Fibroblast of the aortic adventitia (primary cell): ENCODE measurements around the gene DOCK11. TPM values are rescaled to one million over a fixed set of nuclear protein-coding genes. Genes with fewer than 3 reads are reported as not detected.
"Not testable (repeated sequence)": the region's sequence is repeated elsewhere in the genome, so short reads cannot be mapped to it uniquely, and the experiment has no call there.

Experiments used
- DNase-seq: peaks from one replicate; pipeline ENCODE4 v3.0.0-alpha.2; 2010; ENCODE audit warnings: low read depth
- H3K4me3 ChIP-seq: 2 replicates; pipeline ENCODE4 v1.5.1; 2011; ENCODE audit warnings: low read depth, mild to moderate bottlenecking, control low read depth, low read length, moderate library complexity
- CTCF ChIP-seq: IDR thresholded peaks from 2 replicates; pipeline ENCODE4 v1.5.1; 2011; ENCODE audit warnings: mild to moderate bottlenecking, low read length, control low read depth, inconsistent platforms; ENCODE audit not compliant: insufficient read depth
- total RNA-seq: library from RNA; depleted of rRNA; stranded (reverse); fragments of >200 nt; gene quantifications from 2 replicates; pipeline ENCODE4 v1.2.3, GENCODE V29; 2012; ENCODE audit warnings: low replicate concordance

DOCK11 gene
- total RNA-seq, 1 donor: 34.8 TPM

GRCh38 chrX:118474586-118474985 lies 21.0 kb upstream of the DOCK11 start:
- DNase-seq: peak; percentile 43
- no peak overlapping the region for H3K4me3 ChIP-seq
- TF ChIP-seq CTCF: no peak

- no peak for DNase-seq
- TF ChIP-seq CTCF: no peak
- no peak overlapping the region for H3K4me3 ChIP-seq
These were observed 19.7 kb upstream of the DOCK11 start for GRCh38 chrX:118475903-118476302.

DNA sequence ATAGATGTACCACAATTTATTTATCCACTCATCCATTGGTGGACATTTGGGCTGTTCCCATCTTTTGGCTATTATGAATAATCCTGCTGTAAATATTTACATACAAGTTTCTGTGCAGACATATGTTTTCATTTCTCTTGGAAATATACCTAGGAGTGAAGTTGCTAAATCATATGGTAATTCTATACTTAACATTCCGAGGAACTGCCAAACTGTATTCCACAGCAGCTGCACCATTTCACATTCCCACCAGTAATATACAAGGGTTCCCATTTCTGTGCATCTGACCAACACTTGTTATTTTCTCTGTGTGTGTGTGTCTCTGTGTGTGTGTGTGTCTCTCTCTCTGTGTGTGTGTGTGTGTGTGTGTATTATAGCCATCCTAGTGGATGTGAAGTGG lies 15.4 kb upstream of the DOCK11 start:
- no peak for DNase-seq
- TF ChIP-seq CTCF: no peak
- H3K4me3 ChIP-seq: no peak overlapping the region

GRCh38 chrX:118482384-118482783 lies 13.2 kb upstream of the DOCK11 start:
- not testable (repeated sequence) for DNase-seq, H3K4me3 ChIP-seq

GRCh38 chrX:118484216-118484903 lies 11.3 kb upstream of the DOCK11 start:
- TF ChIP-seq CTCF: no peak
- no peak for DNase-seq
- no peak overlapping the region for H3K4me3 ChIP-seq

DNA sequence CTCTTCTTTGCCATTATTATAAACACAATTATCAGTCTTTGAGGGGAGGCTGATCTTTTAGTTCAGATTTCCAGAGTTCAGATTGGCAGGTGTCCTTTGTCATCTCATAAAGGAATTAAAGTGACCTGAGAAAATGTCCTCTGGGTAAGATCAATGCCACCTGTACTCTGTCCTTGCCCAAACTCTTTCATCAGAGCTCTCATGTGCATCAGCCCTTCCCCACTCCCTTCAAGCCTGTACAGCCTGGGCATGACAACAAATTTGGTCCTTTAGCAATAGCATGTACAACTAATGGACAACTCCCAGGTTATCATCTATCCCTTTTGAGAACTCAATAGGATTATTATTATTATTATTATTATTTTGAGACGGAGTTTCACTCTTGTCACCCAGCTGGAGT lies 8.9 kb upstream of the DOCK11 start:
- not testable (repeated sequence) for H3K4me3 ChIP-seq, DNase-seq

DNA sequence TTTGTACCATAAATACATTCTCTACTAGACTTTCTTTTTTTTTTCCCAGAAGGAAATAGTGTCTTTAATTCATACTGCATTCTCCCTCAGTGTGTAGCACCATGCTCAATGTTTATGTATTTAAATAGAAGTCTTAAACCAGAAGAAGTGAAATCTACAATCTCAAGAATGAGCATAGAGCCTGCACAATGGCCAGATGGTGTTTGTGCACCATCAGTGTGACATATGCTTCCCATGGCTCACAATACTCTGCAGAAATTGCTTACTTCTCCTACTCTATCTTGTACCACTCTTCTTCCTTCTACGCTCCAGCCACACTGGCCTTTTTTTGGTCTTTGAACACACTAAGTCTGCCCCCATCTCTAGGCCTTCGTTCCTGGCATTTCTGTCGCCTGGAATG lies 2.6 kb upstream of the DOCK11 start:
- H3K4me3 ChIP-seq: no peak overlapping the region
- TF ChIP-seq CTCF: no peak
- DNase-seq: no peak

- TF ChIP-seq CTCF: no peak
- no peak overlapping the region for H3K4me3 ChIP-seq
- DNase-seq: no peak
These were observed 1.8 kb upstream of the DOCK11 start for GRCh38 chrX:118493653-118494297.
